ENCODE measurements around the gene TMEM139. TPM values are rescaled to one million over a fixed set of nuclear protein-coding genes. Genes with fewer than 3 reads are reported as not detected.

Gene TMEM139
- total RNA-seq, 1 experiment from 2014 or later, result 1.5 TPM

- TF ChIP-seq PREB (CRISPR knock-in tag; IDR thresholded peaks at IDR 0.05; ENCODE audit: borderline replicate concordance) (no peak), TCF7 (CRISPR knock-in tag; IDR thresholded peaks at IDR 0.05; ENCODE audit: low read depth) (no peak)
Measured at GRCh38 chr7:143235561-143235960, 49.2 kb upstream of the TMEM139 start (continued).

GRCh38 chr7:143236408-143236990 lies 48.3 kb upstream of the TMEM139 start:
- POLR2A ChIA-PET, result no interaction called here
- TF ChIP-seq MXD4 (CRISPR knock-in tag; IDR thresholded peaks at IDR 0.05; ENCODE audit: borderline replicate concordance) (no peak), NFYB (CRISPR knock-in tag; conservative IDR thresholded peaks at IDR 0.05; ENCODE audit: low read depth) (no peak), PREB (CRISPR knock-in tag; IDR thresholded peaks at IDR 0.05; ENCODE audit: borderline replicate concordance) (no peak), NR2C2 (CRISPR knock-in tag; IDR thresholded peaks at IDR 0.05) (no peak), USF2 (CRISPR knock-in tag; IDR thresholded peaks at IDR 0.05) (no peak), NFATC4 (CRISPR knock-in tag; IDR thresholded peaks at IDR 0.05) (no peak), ZNF425 (CRISPR knock-in tag; conservative IDR thresholded peaks at IDR 0.05) (no peak), GTF2I (CRISPR knock-in tag; conservative IDR thresholded peaks at IDR 0.05) (no peak), ZNF532 (CRISPR knock-in tag; IDR thresholded peaks at IDR 0.05; ENCODE audit: borderline replicate concordance) (no peak), ZBTB43 (CRISPR knock-in tag; IDR thresholded peaks at IDR 0.05) (no peak)
- H3K4me3 Mint-ChIP-seq, result no peak overlapping the region
- H3K27me3 Mint-ChIP-seq (ENCODE audit: low read depth), result peaks cover 36% of the 10 kb centered on the region
- H3K27ac Mint-ChIP-seq, result no peak overlapping the region
- DNase-seq (ENCODE audit: low spot score), result no peak
- CTCF ChIA-PET, result interaction anchor here (1.2 kb wide), 1 partner anchor 21 kb away, joined by 3 read pairs; no protein-coding TSS in a partner anchor
- H3K36me3 Mint-ChIP-seq, result peaks cover 9% of the 10 kb centered on the region; the same call in 1 of the 2 replicates
- no peaks in the 10 kb centered on the region for H3K4me1 Mint-ChIP-seq
- no peak for ATAC-seq
- H3K9me3 Mint-ChIP-seq, result peaks cover 23% of the 10 kb centered on the region
